Stimulated activated CD8-positive, alpha-beta memory T cell treated with anti-CD3 and anti-CD28 coated beads, Interleukin-15, amount 100 ng/mL, for 48 hours (primary cell): ENCODE measurements around the gene TLE2.
A peak's percentile ranks its signal among the peaks of the same experiment; 100 is the strongest.
"Not testable (repeated sequence)": the region's sequence is repeated elsewhere in the genome, so short reads cannot be mapped to it uniquely, and the experiment has no call there.

Experiments
- DNase-seq, 2 donors: peaks; one replicate each; pipeline ENCODE4 v3.0.0-alpha.2; 2020; ENCODE audit warnings: low read depth in 2 of 2

Gene TLE2

GRCh38 chr19:3055741-3056416, 26.8 kb upstream of the TLE2 start:
- DNase-seq = no peak

- no peak for DNase-seq
These were observed 26.1 kb upstream of the TLE2 start for GRCh38 chr19:3054972-3055740.

- no peak for DNase-seq
These were observed 25.3 kb upstream of the TLE2 start for GRCh38 chr19:3054265-3054971.

GRCh38 chr19:3053780-3054179, 24.7 kb upstream of the TLE2 start:
- no peak for DNase-seq

DNA sequence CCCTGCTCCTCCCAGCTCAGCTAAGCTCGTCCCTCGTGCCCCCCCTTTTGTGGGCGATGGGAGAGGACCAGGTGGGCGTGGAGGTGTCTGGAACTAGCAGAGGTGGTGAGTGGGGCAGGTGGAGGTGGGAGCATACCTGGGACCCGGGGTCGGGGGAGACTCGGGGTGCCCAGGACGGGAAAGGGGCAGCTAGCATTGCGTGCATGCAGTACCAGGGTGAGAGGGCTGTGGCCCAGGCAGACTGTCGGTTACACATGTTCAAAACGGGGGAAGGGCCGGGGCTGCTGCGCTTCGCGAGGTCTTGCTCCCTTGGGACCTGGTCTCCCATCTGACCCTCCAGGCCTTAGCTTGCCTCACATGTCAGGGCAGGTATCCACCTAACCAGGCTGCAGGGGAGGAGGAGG, 24.1 kb upstream of the TLE2 start:
- DNase-seq = no peak

DNA sequence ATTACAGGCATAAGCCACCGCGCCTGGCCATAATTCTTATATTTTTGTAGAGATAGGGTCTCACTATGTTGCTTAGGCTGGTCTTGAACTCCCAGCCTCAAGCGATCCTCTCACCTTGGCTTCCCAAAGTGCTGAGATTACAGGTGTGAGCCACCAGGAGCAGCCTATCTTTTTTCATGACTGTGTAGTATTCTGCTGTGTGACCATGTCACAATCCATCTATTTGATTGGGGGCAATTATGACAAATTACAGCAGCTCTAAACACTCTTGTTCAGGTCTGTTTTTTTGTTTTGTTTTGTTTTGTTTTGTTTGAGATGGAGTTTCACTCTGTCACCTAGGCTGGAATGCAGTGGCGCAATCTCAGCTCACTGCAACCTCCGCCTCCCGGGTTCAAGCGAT, 20.9 kb upstream of the TLE2 start:
- not testable (repeated sequence) for DNase-seq

DNA sequence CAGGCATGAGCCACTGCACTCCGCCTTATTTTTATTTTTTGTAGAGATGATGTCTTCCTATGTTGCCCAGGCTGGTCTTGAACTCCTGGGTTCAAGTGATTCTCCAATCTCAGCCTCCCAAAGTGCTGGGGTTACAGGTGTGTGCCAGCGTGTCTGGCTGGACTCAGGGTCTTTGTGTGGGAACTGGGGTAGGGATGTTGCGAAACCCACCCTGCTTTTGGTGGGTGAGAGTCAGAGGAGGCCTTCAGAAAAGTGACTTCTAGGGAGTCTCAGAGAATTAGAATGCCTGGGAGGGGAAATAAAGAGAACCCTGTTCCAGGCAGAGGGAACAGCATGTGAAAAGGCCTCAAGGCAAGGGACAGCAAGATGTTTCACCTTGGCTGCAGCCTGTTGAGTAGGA, 20.0 kb upstream of the TLE2 start:
- DNase-seq = no peak

DNA sequence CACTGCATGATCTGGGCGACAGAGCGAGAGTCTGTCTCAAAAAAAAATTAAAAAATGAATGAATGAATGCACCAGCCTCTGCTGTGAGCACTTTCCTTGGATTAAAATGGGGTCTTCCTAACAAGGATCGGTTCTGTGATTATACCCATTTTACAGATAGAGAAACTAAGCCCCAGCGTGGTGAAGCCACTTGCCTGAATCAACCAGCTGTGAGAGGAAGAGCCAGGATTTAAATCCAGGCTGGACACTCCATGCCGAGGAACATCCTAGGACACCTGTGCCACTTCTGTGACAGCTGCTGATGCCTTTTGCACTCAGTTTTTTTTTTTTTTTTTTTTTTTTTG, 19.1 kb upstream of the TLE2 start:
- DNase-seq = no peak

DNA sequence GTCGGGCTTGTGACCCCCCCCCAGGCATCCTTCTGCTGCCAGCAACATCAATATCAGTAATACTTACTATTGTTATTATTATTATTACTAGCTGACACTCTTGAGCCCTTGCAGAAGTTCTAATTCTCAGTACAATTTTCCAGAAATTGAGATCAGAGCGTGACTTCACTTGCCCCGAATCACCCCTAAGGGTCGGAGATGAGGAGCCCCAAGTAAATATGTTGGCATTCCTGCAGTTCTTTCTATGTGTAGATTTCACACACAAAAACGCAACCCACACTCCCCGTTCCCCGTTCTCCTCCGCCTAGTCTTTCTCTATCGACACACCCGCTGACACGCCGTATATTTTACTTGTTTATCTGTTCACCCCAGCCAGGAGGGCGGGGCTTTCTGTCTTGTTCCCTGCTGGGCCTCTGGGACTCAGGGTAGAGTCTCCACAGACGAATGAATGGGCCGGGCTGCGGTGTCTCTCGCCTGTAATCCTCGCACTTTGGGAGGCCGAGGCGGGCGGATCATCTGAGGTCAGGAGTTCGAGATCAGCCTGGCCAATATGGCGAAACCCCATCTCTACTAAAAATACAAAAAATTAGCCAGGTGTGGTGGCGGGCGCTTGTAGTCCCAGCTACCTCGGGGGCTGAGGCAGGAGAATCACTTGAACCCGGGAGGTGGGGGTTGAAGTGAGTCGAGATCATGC, 18.6 kb upstream of the TLE2 start:
- peak in 1 of 2 donors; percentile 43 for DNase-seq

DNA sequence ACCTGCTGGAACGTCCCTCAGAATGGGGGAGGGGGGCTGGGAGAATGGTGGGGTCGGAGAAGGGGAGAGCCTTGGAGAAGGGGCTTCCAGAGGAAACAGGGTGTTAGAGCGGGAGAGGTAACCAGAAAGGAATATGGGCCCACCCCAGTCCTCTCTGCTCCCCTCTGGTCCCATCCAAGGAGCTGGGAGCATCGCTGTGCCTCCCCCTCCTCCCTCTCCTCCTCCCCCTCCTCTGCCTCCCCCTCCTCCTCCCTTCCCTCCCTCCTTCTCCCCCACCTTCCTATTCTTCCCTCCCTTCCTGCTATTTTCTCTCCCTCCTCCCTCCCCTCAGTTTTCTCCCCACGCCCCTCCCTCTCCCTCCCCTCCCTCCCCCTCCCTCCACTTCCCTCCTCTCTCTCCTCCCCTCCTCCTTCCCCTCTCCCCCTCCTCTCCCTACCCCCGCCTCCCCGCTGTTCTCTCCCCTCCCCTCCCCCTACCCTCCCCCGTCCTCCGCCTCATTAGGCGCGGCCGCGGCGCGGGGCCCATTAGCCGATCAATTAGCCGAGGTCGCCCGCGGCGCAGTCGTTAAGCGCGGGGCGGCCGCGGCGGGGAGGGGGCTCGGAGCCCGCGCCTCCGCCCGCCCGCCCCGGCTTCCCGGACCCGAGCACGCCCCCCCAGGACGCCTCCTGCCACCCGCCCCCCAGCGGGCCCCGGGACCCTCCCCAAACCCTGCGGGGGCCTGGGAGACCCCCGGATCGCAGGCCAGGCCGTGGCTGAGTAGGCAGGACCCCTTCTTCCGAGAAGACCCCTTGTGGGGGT, 17.8 kb upstream of the TLE2 start:
- no peak for DNase-seq

GRCh38 chr19:3045885-3046697, 17.0 kb upstream of the TLE2 start:
- DNase-seq = no peak

DNA sequence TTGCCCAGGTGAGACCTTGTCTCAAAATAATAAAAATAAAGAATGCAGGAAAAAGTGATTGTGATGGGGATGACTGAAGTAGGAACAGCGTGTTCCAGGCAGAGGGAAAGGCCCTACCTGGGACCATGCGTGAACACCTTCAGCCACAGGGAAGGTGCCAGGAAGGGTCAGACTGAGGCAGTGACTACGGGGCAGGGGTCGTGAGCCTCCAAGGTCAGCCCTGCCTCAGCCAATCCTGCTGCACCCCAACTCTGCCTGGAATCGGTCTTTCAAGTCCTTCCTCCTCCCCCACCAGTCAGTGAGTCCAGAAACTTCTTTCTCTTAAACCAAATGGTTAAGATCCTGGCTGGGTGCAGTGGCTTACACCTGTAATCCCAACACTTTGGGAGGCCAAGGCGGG, 16.1 kb upstream of the TLE2 start:
- no peak for DNase-seq

DNA sequence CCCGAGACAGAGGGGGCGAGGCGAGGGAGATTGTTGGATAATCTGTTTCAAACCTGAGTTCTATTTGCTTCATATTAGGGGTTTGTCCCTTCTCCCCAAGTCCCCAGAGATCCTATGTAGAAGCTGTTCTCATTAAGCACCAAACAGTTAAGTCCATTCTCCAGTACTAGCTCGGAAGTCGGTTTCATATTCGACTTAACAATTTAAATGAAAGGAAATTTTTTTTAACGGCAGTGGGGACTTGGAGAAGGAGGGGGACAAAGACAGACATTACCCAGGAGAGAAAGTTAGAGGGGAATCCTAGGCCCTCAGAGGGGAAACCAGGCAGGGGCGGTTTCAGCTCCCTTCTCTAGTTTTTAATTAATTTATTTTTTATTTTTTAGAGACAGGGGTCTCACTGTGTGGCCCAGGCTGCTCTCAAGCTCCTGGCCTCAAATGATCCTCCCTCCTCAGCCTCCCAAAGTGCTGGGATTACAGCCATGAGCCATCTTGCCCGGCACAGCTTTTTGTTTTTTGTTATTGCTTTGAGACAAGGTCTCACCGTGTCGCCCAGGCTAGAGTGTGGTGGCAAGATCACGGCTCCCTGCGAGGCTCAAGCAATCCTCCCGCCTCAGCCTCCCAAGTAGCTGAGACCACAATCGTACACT, 13.7 kb upstream of the TLE2 start:
- no peak for DNase-seq

DNA sequence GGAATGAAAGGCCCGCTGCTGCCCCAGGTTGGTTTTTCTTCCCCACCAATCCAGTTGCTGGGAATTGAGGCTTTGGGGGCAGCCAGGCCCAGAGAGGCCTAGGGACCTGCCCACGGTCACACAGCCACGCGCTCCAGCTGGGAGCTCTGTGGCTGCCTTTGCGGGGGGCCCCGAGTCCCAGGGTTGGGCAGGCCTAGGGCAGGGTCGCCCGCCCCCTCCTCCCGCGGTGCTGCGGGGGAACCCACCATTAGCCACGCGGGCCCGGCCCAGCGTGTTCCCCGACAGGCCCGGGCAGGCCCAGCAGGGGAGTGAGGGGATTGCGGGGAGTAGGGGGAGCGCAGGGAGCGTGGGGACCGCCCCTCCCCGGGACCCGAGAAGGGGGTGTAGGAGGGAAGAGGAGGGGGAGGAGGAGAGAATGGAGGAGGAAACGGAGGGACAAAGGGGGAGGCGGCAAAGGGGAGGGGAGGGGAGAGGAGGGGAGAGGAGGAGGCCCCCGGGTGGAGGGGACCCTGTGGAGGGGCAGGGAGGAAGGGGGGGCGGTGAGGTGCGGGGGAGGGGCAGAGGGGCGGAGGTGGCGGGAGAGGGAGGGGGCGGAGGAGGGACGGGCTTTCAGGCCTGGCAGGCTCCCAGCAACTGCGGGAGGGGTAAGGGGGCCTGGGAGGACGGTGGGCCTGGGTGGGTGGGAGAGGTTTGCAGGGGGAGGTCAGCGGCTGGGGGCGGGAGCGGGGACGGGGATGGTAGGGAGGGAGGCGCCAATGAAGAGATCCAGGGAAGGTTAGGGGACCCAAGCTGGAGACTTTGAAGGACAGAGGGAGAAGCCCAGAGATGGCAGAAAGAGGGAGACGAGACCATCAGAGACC, 12.9 kb upstream of the TLE2 start:
- no peak for DNase-seq

GRCh38 chr19:3041327-3041726, 12.2 kb upstream of the TLE2 start:
- no peak for DNase-seq

DNA sequence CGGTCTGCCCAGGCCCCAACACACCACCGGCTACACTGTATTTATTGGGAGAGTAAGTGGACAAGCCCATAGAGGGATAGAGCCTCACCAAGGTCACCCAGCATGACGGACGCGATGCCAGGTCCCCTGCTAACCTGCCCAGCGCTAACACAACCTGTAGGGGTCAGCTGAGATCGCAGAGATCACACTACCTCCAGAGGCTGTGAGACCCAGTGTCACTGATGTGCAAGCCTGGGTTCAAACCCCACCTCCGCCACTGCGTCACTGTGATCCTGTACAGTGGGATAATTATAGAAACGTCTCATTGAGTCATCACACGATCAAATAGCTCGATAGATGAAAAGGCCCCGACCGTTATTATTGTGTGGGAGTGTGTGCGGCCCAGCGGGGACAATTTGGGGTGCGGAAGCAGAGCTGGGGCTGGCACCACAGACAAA, 10.6 kb upstream of the TLE2 start:
- no peak for DNase-seq

DNA sequence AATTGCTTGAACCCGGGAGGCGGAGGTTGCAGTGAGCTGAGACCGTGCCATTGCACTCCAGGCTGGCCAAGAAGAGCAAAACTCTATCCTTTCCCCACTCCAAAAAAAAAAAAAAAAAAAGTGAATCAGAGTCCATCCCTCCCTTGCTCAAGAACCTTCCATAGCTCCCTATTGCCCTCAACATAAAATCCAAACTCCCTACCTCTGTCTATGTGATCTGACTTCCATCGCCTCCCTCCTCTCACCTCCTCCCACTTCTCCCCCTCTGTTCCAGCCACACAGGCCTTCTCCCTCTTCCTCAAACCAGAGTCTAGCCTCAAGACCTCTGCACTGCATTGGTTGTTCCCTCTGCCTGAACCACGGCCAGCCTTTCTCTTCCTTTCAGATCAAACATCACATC, 10.0 kb upstream of the TLE2 start:
- no peak for DNase-seq

GRCh38 chr19:3038214-3038613, 9.1 kb upstream of the TLE2 start:
- DNase-seq = no peak

DNA sequence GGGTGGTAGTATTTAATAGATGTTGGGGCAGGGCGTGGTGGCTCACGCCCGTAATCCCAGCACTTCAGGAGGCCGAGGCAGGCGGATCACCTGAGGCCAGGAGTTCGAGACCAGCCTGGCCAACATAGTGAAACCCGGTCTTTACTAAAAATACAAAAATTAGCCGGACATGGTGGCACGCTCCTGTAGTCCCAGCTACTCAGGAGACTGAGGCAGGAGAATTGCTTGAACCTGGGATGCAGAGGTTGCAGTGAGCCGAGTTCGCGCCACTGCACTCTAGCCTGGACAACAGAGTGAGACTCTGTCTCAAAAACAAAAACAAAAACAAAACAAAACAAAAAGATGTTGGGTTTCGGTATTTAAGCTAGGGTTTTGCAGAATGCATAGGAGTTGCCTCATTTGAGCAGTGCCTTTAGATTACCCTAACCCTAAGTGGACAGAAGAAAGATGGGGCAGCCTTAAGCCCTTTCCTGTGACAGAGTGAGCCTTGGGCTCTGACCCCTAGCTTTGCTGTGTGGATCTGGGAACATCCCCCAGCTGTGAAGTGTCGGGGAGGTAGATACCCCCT, 8.0 kb upstream of the TLE2 start:
- DNase-seq = not testable (repeated sequence)
